CD4-positive, alpha-beta T cell treated with Interleukin-6 at 100 ng/mL for 8 hours (primary cell): ENCODE results near the gene KSR2.
"Not testable (repeated sequence)": the region's sequence is repeated elsewhere in the genome, so short reads cannot be mapped to it uniquely, and the experiment has no call there.

ENCODE experiments used
- DNase-seq: peaks from one replicate; pipeline ENCODE4 v3.0.0-alpha.2; 2020; ENCODE audit warnings: mixed read lengths, low spot score

Gene KSR2

GRCh38 chr12:117857632-117858612, 110.9 kb downstream of the KSR2 start:
- peak; percentile 29 for DNase-seq

DNA sequence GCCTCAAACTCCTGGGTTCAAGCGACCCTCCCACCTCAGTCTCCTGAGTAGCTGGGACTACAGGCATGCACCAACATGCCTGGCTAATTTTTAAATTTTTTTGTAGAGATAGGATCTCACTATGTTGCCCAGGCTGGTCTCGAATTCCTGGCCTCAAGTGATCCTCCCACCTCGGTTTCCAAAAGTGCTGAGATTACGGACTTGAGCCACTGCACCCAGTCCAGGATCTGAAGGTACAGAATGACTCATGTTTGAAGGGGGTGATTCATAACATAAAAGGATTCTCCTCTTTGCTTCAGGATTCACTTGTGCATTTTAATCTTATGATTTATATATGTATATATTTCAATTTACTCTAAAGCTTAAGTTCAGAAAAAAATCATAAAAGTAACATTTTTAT, 111.7 kb downstream of the KSR2 start:
- DNase-seq = not testable (repeated sequence)

- no peak for DNase-seq
Measured at GRCh38 chr12:117855165-117855564, 113.6 kb downstream of the KSR2 start.

- no peak for DNase-seq
Measured at GRCh38 chr12:117854339-117855012, 114.3 kb downstream of the KSR2 start.

DNA sequence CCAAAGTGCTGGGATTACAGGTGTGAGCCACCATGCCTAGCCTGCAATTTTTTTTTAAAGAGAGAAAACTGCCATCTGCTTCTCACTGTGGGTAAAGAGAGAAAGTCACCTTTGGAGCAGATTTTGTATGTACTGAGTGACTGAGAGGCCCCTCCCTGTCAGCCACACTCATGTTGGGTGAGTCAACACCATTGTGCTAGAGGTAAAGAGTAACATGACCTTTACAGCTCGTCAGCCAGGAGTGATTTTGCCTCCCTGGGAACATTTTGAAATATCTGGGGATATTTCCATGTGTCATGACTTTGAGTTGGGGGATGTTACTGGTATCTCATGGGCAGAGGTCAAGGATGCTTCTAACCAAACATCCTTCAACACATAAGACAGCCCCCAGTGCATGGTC, 115.2 kb downstream of the KSR2 start:
- DNase-seq = no peak

DNA sequence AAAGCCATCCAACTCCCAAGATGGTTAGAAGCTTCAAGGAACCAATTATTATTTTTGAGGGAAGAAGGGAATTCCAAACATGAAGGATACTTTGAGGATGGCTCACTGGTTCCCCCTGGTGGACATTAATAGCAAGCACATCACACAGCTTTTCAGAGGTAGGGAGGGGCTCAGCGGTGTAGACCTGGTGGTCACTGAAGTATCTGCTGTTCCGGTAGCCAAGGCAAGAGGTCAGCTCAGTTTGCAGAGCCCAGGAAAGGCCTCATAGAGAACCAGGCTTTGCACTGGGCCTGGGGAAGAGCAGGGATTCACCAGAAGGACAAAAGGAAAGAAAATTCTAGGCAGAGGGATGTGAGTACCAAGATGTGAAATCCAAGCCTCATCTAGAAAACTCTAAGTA, 118.7 kb downstream of the KSR2 start:
- no peak for DNase-seq

DNA sequence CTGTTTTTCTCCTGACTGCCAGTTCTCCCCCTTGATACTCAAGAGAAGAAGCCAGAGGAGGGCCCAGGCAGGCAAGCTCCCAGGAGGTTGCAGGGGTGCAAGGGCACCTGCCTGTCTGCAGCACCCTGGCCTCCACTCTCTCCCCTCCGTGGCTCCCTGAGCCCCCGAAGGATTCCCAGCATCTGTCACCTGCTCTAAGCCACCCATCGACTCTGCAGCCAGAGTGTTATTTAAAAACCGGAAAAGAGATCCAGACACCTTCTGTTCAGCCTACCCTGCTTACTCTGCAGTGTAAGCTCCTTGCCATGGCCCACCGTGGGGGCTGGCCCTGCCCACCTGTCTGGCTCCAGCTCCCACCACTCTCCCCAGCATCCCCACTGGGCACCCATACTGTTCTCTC, 121.4 kb downstream of the KSR2 start:
- DNase-seq = no peak

- no peak for DNase-seq
Measured at GRCh38 chr12:117845271-117845904, 123.4 kb downstream of the KSR2 start.

GRCh38 chr12:117844114-117844830, 124.5 kb downstream of the KSR2 start:
- DNase-seq = no peak

DNA sequence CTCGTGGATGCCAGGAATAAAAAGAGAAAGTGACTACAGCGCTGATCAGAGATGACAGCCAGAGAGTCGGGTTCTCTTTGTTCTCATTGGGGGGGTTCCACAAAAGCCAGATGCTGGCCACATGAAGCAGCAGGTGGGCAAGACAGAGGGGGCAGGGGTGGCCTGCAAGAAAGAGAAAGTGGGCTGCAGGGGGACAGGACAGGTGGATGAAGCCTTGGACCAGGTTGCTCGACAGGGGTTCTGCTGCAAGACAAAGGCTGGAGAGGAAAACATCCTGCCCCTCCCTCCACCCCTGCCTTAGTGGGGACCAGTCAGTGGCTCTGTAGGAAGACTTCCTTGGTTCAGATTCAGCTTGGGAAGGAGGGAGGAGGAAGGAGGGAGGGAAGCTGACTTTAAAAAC, 126.2 kb downstream of the KSR2 start:
- DNase-seq = no peak

GRCh38 chr12:117842220-117842619, 126.6 kb downstream of the KSR2 start:
- no peak for DNase-seq

GRCh38 chr12:117837737-117838050, 131.1 kb downstream of the KSR2 start:
- DNase-seq = no peak

DNA sequence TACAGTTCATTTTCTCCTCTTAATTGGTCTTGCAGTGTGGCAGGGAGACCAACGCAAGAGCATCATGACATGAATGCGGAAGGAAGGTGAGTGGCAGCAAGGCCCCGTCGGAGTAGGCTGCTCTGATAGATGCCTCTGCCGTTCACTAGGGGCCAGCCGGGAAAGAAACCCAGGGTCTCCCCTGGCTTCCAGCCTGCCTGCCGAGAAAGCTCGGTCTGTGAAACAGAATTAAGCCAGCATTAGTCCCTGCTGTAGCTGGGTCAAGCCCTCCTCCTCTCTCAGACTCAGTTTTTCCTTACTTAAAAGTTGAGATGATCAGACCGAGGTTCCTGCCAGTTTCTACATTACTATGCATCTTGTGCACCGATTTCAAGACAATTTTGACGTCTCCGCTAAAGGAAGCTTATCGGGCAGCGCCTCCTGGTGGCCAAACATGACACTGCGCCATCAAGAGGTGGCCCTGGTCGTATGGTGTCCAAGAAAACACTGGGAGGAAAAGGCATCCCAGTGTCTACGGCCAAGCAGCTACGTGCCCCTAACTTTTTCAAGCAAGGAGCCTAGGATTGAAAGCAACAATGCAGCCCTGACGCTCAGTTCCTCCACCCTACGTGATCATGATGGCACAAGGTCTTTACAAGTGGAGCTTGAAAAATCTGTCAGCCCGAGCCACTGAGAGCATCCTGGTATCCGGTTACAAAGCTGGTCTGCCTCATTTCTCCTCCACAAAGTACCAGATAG, 131.6 kb downstream of the KSR2 start:
- peak; percentile 64 for DNase-seq

DNA sequence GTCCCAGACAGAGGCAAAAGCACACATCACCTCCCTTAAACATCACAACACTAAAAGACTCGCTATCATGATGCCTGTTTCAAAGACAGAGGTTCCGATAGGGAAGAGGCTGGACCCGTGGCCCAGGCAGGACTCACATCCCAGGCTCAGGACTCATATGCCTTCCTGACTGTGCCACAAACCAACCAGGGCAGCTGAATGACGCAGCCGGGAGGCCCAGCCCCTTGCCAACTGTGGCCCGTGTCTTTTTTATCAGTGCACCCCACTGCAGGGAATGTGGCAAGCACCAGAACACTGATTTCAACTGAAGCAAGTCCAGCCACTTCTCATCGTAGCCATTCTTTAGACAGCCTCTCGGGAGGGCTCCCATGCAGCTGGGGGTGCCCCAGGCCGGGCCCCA, 132.3 kb downstream of the KSR2 start:
- no peak for DNase-seq

GRCh38 chr12:117835156-117835555, 133.6 kb downstream of the KSR2 start:
- no peak for DNase-seq

DNA sequence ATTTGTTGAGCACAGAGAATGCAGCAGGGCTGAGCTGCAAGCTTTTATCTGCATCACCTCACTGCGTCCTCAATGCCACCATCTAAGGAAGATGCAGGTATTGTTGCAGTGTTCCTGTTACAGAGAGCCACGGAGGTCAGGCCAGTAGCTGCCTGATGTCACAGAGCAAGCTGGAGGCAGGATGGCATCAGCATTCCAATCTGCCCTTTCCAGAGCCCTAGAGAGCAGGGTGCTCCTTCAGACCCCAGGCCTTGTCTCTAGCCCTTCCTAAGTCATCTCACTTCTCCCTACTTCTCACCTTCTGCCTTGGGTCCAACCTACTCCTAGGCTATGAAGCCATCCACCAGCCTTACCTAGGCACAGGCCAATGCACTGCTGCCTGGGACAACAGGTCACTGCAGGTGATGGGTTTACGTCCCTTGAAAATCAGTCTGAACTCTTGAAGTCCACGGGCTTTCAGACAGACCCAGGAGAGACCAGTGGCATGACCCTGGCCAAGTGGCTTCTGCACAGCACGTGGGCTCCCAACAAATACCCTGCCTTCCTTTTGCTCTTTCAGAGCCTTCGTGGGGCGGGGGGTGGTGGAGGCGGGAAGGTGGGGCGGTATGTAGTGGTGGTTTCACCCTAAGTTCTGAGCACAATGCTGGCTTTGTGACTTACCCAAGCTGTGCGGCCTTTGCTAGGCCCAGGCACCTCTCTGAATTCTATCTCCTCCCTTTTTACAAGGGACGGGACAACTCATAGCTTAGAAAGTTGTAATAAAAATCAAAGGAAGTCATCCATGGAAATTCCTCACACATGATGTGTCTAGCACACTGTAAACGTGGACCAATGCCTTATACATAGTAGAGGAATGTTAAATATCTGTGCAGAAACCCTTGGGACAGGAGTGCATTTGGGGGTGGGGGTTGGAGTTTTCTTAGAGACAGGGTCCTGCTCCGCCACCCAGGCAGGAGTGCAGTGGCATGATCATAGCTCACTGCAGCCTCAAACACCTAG, 136.0 kb downstream of the KSR2 start:
- no peak for DNase-seq

- DNase-seq = no peak
Measured at GRCh38 chr12:117830471-117830870, 138.3 kb downstream of the KSR2 start.

DNA sequence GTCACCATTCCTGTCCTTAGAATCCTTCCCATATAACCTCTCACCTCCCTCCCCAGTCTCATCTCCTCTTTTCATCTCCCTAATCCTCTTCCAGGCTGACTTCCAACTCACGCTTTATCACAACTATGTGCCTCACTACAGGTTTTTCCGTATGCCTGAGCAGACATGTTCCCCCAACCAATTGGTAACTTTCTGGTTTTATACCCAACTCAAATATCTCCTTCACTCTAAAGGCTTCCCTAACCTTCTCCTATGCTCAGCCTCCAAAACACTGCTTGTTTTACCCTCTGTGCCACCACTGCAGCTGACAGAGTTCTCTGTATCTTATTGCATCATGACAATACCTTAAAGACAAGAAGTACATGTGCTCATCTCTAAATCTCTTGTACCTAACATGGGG, 139.7 kb downstream of the KSR2 start:
- no peak for DNase-seq

GRCh38 chr12:117827660-117828059, 141.1 kb downstream of the KSR2 start:
- DNase-seq = no peak

DNA sequence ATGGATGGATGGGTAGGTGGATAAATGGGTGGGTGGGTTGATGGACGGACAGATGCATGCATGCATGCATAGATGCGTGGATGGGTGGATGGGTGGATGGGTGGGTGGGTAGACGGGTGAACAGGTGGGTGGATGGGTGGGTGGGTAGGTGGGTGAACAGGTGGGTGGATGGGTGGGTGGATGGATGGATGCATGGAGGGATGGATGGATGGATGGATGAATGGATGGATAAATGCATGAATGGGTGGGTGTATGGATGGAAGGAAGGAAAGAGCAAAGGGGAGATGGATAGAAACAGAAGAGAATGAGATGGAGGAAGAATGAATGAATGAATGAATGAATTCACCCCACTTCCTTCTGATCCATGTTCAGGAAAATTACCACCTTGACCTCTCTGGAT, 143.0 kb downstream of the KSR2 start:
- no peak for DNase-seq
